ENCODE measurements around the gene BDKRB2.

DNA sequence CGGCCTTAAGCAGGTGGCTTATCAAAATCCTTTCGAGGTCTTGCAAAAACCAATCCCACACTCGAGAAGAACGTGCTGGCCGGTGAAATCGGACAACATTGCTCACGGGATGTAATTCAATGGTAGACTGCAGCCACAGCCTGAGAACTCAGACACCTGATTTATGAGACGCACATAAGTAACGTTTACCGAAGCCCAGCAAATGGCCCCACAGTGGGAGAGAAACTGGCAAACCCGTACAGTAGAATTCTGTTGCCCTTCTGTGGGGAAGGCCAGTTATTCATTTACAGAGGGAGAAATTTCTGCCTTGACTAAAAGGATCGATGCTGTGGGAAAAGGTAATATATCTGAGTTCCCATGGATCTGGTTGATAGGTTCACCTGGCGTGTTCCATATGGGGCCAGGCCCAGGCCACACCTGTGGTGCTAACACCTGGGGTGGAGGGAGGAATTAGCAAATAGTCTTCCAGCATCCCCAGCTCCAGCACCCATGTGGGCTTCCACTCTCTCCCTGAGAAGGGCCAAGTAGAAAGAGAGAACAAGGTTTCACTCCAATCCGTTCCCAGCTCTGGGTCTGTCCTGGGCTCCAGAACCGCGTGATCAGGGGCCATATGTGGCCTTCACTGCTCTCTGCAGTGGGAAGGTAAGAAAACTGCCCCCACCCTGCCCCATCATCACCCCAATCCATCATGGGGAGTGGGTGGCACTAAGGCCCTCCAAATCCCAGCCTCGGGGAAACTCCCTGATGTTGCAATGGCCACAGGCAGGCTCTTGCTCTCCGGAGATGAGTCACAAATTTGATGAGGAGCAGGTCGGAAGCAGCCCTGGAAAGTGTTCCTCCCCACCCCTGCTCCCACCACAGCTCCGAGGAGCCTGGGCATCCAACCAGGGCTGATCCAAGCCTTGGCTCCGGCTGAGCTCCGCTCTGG, 64.1 kb downstream of the BDKRB2 start:
- TF ChIP-seq, protein P1, sequence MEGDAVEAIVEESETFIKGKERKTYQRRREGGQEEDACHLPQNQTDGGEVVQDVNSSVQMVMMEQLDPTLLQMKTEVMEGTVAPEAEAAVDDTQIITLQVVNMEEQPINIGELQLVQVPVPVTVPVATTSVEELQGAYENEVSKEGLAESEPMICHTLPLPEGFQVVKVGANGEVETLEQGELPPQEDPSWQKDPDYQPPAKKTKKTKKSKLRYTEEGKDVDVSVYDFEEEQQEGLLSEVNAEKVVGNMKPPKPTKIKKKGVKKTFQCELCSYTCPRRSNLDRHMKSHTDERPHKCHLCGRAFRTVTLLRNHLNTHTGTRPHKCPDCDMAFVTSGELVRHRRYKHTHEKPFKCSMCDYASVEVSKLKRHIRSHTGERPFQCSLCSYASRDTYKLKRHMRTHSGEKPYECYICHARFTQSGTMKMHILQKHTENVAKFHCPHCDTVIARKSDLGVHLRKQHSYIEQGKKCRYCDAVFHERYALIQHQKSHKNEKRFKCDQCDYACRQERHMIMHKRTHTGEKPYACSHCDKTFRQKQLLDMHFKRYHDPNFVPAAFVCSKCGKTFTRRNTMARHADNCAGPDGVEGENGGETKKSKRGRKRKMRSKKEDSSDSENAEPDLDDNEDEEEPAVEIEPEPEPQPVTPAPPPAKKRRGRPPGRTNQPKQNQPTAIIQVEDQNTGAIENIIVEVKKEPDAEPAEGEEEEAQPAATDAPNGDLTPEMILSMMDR (IDR thresholded peaks at IDR 0.05): no peak
- TF ChIP-seq TCF7L2 (IDR thresholded peaks at IDR 0.05; ENCODE audit: low read depth, low read length) (no peak), POLR2AphosphoS5 (IDR thresholded peaks at IDR 0.05; ENCODE audit: low read depth, low read length) (no peak), SIN3A (IDR thresholded peaks at IDR 0.05; ENCODE audit: borderline replicate concordance, insufficient read depth, low read depth, low read length) (no peak)
- TF ChIP-seq, protein P2, sequence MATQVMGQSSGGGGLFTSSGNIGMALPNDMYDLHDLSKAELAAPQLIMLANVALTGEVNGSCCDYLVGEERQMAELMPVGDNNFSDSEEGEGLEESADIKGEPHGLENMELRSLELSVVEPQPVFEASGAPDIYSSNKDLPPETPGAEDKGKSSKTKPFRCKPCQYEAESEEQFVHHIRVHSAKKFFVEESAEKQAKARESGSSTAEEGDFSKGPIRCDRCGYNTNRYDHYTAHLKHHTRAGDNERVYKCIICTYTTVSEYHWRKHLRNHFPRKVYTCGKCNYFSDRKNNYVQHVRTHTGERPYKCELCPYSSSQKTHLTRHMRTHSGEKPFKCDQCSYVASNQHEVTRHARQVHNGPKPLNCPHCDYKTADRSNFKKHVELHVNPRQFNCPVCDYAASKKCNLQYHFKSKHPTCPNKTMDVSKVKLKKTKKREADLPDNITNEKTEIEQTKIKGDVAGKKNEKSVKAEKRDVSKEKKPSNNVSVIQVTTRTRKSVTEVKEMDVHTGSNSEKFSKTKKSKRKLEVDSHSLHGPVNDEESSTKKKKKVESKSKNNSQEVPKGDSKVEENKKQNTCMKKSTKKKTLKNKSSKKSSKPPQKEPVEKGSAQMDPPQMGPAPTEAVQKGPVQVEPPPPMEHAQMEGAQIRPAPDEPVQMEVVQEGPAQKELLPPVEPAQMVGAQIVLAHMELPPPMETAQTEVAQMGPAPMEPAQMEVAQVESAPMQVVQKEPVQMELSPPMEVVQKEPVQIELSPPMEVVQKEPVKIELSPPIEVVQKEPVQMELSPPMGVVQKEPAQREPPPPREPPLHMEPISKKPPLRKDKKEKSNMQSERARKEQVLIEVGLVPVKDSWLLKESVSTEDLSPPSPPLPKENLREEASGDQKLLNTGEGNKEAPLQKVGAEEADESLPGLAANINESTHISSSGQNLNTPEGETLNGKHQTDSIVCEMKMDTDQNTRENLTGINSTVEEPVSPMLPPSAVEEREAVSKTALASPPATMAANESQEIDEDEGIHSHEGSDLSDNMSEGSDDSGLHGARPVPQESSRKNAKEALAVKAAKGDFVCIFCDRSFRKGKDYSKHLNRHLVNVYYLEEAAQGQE (IDR thresholded peaks at IDR 0.05; ENCODE audit: insufficient read depth in 1 of 2, low read depth in 2 of 2, low read length in 1 of 2): no peak
